ENCODE results near the gene ATRNL1.
"Not testable (repeated sequence)": the region's sequence is repeated elsewhere in the genome, so short reads cannot be mapped to it uniquely, and the experiment has no call there.

Gene ATRNL1

GRCh38 chr10:115441907-115442545 is 348.9 kb downstream of the ATRNL1 start:
- DNase-seq = no peak

DNA sequence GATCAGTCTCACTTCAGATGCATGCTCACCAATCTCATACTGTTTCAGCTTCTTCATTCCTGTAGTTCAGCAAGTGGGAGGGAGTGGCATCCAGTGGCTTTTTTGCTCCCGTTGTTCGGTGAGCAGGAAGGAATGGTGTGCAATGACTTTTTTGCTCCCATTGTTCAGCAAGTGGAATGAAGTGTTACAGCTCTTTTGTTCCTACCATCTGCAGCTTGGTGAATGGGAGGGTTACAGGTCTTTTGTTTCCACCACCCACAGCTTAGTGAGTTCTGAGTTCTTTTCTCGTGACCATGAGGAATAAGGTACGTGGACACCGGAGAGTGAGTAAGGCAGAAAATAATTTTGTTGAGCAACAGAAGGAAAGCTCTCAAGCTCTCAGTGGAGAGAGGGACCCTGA is 363.6 kb downstream of the ATRNL1 start:
- no peak for DNase-seq

- no peak for DNase-seq
Measured at GRCh38 chr10:115483294-115483693, 390.1 kb downstream of the ATRNL1 start.

DNA sequence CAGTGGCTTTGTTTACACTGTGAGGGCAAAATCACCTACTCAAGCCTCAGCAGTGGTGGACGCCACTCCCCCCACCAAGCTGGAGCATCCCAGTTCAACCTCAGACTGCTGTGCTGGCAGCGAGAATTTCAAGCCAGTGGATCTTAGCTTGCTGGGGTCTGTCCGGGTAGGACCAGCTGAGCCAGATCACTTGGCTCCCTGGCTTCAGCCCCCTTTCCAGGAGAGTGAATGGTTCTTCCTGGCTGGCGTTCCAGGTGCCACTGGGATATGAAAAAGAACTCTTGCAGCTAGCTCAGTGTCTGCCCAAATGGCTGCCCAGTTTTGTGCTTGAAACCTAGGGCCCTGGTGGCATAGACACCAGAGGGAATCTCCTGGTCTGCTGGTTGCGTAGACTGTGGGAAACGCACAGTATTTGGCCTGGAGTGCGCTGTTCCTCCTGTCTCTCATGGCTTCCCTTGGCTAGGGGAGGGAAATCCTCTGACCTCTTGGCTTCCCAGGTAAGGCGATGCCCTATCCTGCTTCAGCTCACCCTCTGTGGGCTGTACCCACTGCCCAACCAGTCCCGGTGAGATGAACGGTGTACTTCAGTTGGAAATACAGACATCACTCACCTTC is 398.5 kb downstream of the ATRNL1 start:
- no peak for DNase-seq

GRCh38 chr10:115503546-115503945 is 410.4 kb downstream of the ATRNL1 start:
- DNase-seq = no peak

- DNase-seq = no peak
Measured at GRCh38 chr10:115514895-115515294, 421.7 kb downstream of the ATRNL1 start.

- DNase-seq = no peak
Measured at GRCh38 chr10:115525141-115525540, 432.0 kb downstream of the ATRNL1 start.

- DNase-seq = not testable (repeated sequence)
Measured at GRCh38 chr10:115527682-115528081, 434.5 kb downstream of the ATRNL1 start.

DNA sequence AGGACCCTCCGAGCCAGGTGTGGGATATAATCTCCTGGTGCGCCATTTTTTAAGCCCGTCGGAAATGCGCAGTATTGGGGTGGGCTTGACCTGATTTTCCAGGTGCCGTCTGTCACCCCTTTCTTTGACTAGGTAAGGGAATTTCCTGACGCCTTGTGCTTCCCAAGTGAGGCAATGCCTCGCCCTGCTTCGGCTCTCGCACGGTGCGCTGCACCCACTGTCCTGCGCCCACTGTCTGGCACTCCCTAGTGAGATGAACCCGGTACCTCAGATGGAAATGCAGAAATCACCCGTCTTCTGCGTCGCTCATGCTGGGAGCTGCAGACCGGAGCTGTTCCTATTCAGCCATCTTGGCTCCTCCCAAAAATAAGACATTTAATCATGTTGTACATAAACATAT is 443.2 kb downstream of the ATRNL1 start:
- DNase-seq = not testable (repeated sequence)

- DNase-seq = no peak
Measured at GRCh38 chr10:115539142-115539762, 446.1 kb downstream of the ATRNL1 start.

DNA sequence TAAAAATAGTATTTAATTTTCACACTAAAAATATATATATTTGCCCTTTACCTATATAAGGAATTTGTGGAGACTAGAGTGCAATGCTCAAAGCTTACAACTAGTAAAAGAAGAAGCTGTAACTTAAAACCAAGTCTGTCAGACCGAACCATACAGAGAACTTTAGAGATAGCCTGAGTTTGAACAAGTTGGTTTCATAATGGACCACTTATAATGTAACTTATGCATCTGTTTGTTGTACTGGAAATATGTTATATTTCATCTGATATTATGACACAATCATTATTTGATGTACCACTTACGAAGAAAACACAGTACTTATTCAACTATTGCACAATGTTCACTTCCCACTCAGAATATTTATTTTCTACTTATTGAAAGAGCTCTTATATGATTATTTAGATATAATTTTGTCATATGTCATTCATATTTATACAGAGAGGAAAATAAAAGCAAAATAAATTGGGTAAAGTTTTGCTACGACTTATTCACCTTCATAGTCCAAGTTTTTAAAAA is 462.8 kb downstream of the ATRNL1 start:
- no peak for DNase-seq

DNA sequence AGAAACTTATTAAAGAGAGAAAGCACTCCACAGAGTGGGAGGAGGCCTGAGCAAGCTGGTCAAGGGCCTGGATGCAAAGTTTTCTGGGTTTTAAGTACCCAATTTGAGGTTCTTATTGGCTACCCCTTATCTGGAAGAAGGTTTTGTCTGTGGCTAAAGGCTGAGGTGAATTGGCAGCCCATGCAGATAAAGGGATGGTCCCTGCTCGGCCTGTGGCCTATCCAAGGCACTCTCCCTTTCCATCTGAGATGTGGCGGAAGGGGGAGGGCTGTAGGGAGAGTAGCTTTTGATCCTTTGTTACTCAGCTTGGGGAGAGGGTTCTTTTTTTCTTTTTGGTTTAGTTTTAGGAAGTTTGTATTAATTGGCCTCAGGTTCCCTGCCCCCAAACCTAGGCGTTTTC is 465.1 kb downstream of the ATRNL1 start:
- no peak for DNase-seq

DNA sequence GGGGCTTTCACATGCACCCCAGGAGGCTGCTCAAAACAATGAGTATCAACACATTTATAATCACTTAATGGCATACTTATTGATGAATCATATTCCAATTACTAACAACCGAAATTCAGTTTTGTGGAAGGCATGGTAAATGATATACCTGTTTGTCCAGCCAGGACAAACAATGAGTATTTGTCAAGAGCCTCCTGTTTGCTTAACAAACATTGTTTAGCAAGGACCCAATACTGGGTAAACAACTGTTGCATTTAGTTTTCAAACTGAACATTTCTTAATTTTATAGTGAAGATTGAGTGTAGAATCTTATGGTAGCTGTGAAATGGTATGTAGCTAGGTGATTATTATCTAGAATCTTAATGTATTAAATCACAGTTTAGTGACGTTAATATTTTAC is 473.7 kb downstream of the ATRNL1 start:
- no peak for DNase-seq

DNA sequence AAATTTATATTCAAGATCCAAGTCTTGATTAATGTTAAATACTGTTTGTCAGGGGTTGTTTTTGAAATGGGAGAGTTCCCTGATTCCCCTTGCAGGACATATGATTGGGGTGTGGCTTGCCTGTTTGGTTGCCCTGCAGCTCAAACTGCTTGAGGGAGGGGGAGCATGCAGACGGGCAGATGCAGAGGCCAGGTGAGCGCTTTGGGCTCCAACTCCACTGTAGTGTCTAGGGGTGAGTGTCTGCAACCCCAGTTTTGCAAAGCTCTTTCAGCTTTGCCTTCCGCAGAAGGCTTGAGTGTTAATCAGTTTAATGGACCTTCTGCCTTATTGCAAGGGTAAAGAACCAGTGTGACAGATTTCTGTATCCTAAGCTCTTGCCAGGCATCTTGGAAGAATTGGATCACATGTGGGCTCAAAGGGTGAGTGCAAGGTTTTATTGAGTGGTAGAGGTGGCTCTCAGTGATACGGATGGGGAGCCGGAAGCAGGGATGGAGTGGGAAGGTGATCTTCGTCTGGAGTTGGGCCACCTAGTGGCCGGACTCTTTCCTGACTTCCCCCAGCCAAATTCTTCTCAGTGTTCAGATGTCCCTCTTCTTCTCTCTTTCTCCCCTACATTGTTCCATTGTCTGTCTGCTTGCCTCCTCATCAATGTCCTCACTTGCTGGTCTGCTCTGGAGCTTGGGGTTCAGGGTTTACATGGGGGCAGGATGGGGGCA is 479.7 kb downstream of the ATRNL1 start:
- no peak for DNase-seq

DNA sequence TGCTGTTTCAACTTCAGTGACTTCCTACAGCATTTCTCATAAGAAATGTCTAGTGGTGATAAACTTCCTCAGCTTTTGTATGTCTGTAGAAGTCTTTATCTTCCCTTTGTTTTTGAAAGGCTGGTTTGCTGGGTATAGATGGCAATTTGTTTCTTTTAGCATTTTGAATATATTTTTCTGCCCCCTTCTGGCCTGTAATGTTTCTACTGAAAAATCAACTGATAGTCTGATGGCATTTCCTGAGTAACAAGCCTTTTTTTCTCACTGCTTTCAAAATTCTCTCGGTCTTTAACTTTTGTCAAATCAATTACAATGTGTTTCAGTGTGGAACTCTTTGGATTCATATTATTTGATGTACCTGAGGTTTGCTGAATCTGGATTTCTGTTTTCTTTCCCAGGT is 487.1 kb downstream of the ATRNL1 start:
- no peak for DNase-seq

DNA sequence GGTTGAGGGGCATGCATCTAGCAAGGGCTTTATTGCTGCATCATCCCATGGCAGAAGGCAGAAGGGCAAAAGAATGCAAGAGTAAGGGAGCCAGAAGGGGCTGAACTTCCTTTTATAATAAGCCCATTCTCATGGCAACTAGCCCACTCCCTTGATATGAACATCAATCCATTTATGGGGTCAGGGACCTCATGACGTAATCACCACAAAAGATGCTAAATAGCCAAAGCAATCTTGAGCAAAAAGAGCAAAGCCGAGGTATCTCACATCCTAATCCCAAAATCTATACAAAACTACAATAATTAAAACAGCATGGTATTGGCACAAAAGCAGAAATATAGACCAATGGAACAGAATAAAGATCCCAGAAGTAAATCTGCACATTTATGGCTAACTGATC is 499.9 kb downstream of the ATRNL1 start:
- DNase-seq = no peak

- no peak for DNase-seq
Measured at GRCh38 chr10:115604627-115605026, 511.5 kb downstream of the ATRNL1 start.

- no peak for DNase-seq
Measured at GRCh38 chr10:115606086-115606485, 512.9 kb downstream of the ATRNL1 start.

GRCh38 chr10:115606741-115607140 is 513.6 kb downstream of the ATRNL1 start:
- no peak for DNase-seq

GRCh38 chr10:115624448-115624847 is 531.3 kb downstream of the ATRNL1 start:
- DNase-seq = no peak

DNA sequence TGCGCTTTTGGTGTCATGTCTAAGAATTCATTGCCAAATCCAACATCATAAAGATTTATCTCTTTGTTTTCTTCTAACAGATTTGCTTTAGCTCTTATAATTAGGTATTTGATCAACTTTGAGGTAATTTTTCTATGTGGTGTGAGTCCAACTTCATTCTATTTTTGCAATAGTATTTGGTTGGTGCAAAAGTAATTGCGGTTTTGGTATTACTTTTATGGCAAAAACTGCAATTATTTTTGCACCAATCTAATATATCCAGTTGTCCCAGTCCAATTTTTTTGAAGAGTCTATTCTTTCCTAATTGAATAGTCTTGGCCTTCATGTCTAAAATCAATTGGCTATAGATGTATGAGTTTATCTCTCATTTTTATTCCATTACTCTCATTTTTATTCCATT is 535.5 kb downstream of the ATRNL1 start:
- no peak for DNase-seq

DNA sequence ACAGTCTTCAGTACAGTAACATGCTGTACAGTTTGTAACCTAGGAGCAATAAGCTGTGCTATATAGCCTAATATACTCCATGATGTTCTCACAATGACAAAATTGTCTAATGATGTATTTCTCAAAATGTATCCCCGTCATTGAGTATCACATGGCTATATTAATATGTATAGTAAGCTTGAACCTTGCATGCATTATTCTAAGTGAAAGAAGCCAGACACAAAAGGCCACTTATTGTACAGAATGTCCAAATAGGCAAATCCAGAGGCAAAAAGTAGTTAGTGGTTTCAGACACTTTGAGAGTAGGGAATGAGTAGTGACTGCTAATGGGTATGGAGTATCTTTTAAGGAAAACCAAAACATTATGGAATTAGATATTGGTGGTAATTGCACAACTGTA is 545.1 kb downstream of the ATRNL1 start:
- no peak for DNase-seq

- no peak for DNase-seq
Measured at GRCh38 chr10:115649217-115649616, 556.1 kb downstream of the ATRNL1 start.

- no peak for DNase-seq
Measured at GRCh38 chr10:115653473-115653872, 560.3 kb downstream of the ATRNL1 start.

Measured in stimulated activated CD4-positive, alpha-beta T cell treated with anti-CD3 and anti-CD28 coated beads, Interleukin-4, amount 100 ng/mL, for 4 hours (primary cell).